Choroid plexus epithelial cell (primary cell): ENCODE measurements around the gene SYF2.
"Not testable (repeated sequence)": the region's sequence is repeated elsewhere in the genome, so short reads cannot be mapped to it uniquely, and the experiment has no call there.

Experiments used
- DNase-seq: peaks from one replicate; pipeline ENCODE4 v3.0.0-alpha.2; 2010; ENCODE audit warnings: low read depth
- H3K4me3 ChIP-seq: 2 replicates; pipeline ENCODE4 v1.5.1; 2011; ENCODE audit warnings: low read depth, mild to moderate bottlenecking, control low read depth, low read length, moderate library complexity
- TF ChIP-seq, protein P1 (sequence below): conservative IDR thresholded peaks from 2 replicates; pipeline ENCODE4 v1.5.1; 2011; ENCODE audit warnings: low read depth, mild to moderate bottlenecking, control low read depth, inconsistent platforms, low read length, moderate library complexity

The SYF2 gene

DNA sequence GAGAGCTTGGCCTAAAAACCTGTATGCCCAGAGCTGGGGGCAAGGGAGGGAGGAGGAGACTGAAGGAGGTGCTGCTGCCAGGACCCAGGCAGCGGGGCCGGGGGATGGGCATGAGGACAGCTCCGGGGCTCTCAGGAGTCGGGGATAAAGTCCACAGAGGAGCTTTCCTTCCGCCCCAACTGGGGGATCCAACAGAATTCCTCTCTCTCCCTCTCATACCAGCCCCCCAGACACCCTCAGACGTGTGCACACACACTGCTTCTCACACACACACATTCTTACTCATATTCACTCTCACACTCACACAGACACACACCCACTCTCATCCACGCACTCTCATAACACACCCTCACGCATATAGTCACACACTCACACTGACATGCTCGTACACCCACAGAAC, 39.1 kb downstream of the SYF2 start:
- no peak overlapping the region for H3K4me3 ChIP-seq
- DNase-seq: no peak
- TF ChIP-seq, protein P1, sequence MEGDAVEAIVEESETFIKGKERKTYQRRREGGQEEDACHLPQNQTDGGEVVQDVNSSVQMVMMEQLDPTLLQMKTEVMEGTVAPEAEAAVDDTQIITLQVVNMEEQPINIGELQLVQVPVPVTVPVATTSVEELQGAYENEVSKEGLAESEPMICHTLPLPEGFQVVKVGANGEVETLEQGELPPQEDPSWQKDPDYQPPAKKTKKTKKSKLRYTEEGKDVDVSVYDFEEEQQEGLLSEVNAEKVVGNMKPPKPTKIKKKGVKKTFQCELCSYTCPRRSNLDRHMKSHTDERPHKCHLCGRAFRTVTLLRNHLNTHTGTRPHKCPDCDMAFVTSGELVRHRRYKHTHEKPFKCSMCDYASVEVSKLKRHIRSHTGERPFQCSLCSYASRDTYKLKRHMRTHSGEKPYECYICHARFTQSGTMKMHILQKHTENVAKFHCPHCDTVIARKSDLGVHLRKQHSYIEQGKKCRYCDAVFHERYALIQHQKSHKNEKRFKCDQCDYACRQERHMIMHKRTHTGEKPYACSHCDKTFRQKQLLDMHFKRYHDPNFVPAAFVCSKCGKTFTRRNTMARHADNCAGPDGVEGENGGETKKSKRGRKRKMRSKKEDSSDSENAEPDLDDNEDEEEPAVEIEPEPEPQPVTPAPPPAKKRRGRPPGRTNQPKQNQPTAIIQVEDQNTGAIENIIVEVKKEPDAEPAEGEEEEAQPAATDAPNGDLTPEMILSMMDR: no peak

DNA sequence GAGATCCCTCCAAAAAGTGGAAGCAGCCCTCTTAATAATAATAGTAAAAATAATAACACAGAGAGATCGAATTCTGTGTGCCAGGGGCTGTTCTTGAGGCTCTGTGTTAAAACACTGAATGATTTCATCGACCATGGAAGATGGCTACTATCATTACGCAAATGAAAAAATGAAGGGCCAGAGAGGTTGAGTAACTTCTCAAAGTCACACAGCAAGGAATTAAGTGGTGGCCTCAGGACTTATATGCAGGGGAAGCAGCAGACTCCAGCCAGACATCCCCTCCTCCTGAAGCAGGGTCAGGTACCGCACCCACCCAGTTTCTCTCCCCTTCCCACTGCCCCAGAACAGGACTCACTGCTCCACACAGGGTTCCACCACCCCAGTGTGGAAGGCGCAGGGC, 40.1 kb downstream of the SYF2 start:
- TF ChIP-seq, protein P1: no peak
- H3K4me3 ChIP-seq: no peak overlapping the region
- no peak for DNase-seq

DNA sequence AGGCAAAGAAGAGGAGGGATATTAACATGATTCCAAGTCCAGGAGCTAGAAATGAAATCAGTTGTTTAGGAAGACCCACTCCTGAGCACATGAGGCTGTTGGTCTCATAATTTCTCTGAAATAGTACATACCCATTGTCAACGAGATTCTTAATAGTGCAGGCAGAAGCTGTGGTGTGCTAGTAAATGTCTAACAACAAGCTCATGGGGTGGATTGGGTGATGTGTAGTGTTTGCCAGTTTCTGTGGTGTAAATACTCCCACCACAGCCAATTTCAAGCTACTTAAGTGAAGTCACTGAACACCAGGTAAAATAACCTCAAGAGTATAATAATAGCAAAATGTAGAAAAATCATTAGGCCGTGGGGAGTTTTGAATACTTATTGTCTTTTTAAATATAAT, 42.0 kb downstream of the SYF2 start:
- DNase-seq: no peak
- no peak overlapping the region for H3K4me3 ChIP-seq
- TF ChIP-seq, protein P1: no peak

DNA sequence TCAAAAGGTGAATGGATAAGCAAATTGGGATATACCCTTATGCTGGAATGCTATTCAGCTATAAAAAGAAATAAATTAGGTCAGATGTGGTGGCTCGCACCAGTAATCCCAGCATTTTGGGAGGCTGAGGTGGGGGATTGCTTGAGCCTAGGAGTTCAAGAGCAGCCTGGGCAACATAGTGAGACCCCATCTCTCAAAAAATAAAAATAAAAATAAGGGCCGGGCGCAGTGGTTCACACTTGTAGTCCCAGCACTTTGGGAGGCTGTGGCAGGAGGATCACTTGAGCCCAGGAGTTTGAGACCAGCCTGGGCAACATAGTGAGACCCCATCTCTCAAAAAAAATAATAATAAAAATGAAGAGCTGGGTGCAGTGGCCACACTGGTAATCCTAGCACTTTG, 44.4 kb downstream of the SYF2 start:
- not testable (repeated sequence) for DNase-seq, H3K4me3 ChIP-seq

DNA sequence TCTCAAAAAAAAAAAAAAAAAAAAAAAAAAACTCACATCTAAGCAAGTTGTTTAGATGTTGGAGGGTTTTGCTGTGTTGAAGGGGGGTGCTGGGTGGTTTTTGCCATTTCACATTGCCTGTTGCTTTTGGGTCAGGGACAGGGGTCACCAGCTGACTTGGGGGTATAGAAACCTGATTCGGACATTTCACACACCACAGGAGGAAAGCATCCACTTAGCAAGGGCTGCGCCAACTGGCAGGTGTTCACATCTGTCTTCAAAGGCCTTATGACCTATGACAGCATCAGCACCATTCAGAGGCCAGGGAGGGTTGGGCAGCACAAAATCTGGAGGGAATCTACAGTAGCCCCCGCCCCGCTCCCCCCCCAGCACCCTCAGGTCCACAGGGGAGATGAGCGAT, 45.2 kb downstream of the SYF2 start:
- TF ChIP-seq, protein P1: no peak
- DNase-seq: no peak
- H3K4me3 ChIP-seq: no peak overlapping the region

DNA sequence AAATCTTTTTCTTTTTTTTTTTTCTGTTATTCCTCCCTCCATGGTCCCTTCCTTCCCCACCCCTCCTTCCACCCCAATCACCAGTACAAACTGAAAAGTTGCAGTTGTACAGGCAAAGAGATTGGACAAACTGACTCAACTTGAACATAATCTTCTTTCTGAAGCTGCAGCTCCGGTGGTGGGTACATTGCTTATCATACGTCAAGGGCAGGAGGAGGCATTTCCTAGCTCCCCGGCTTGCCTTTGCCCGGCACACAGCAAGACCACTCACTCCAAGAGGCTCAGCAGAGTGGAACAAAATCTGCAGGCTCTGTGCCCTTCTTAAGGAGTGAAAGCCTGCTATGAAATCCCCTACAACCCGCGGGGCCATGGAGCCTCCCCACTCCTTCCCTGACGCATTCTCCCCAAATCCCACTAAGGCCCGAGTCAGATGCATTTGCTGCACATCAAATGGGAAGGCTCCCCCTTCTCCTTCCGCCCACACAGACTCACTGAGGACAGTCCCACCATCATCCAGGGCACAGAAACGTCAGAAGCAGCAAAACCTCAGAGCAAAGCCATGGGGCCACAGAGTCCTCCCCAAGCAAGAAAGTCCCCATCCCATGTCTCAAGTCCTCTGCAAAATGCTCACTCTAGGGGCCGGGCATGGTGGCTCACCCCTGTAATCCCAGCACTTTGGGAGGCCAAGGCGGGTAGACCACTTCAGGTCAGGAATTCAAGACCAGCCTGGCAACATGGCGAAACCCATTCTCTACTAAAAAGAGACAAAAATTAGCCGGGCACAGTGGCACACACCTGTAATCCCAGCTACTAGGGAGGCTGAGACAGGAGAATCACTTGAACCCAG, 45.9 kb downstream of the SYF2 start:
- no peak for DNase-seq
- TF ChIP-seq, protein P1: no peak
- no peak overlapping the region for H3K4me3 ChIP-seq

DNA sequence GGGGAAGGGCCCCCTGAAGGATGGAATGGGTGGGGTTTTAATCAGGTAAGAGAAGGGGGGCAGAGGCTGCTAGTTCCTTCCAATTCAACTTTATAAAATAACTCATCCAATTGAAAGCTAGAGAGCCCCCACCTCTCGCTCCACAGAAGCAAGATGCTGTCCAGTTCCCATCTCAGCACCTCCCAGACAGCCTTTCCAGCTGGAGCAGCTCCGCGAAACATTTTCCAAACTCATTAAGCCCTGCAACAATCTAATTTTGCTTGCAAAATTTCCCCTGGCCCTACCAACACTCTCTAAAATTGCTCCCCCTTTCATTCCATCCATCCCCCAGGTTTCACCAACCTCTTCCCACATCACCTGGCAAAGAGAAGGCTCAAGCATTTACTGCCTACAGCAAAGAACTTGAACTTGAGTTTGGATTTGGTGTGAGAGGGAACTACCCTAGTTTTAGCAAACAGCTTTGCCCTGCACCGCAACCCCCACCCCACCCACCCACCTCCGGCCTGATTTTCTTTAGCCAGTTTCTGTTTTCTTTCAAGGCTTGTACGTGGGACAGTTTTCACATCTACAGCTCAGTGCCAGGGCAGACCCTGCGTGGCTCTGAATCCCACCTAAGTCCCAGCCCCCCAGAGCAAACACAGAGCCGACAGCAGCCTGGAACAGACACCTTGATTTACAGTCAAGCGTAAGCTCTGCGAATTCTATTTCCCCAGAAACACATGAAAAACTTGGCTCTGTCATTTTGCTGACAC, 46.7 kb downstream of the SYF2 start:
- DNase-seq: no peak
- no peak overlapping the region for H3K4me3 ChIP-seq
- TF ChIP-seq, protein P1: no peak
